Myometrial cell (primary cell): ENCODE results near the gene SMIM11. TPM values are rescaled to one million over a fixed set of nuclear protein-coding genes. Genes with fewer than 3 reads are reported as not detected.

Experiments
- total RNA-seq: library from RNA; depleted of rRNA; stranded (reverse); fragments of >200 nt; gene quantifications from 2 replicates; pipeline ENCODE4 v1.2.3, GENCODE V29; 2015

Gene SMIM11, protein sequence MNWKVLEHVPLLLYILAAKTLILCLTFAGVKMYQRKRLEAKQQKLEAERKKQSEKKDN
- total RNA-seq, result 0.89 and 14.1 TPM in 2 replicates

DNA sequence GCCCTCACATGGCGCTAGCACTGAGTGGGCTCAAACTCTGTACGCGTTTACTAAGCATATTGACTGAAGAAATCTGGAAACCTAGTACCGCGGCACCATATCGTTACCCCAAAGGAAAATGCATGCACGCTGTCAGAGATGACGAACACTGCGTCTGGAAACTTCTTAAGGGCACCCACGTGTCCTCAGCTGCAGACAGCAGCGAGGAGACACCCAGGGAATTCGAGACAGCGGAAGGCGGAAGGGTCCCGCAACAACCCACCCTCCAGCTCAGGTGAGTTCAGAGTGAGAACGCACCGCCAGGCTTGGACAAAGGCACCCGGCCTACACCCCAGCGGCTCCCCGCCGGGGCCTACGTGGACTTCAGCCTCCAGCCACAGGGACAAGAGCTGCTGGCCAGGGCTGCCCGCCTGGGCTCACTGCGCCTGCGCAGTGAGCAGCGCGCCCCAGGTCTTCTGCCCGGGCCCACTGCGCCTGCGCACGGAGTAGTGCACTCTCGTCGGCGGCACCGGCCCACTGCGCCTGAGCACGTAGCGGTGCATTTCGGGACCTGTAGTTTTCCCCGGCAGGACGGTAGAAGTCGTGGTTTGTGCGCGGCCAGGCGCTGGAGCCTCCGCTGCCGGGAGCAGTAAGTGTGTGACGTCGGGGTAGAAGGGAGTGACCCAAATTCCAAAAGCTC, at the start of gene SMIM11:
Gene SMIM11, plus strand, starts transcription at position 568 of the 679 bp plus-strand sequence. CDS start 3,998 bp downstream, outside the sequence.

DNA sequence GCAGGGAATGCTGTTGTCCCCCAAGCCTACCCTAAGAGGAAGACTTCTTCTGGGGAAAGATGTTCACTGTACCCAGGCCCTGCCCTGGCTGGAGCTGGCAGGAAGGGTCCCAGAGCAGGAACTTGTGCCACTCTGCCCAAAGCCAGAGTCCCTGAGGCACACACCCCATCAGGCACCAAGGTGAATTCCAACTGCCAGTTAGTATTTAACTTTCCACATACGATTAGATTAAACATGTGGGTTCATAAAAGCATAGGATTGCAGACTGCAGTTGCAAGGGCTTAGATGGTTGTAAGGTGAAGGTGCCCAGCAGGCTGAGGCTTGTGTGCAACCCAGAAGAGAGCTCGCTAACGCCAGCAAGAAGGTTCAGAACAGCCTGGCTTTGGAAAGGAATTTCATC, 11.6 kb upstream of the SMIM11 start, which contains the start of gene KCNE2:
Gene KCNE2, plus strand, starts transcription at position 274 of the 400 bp plus-strand sequence. CDS start 6,473 bp downstream, outside the sequence.

DNA sequence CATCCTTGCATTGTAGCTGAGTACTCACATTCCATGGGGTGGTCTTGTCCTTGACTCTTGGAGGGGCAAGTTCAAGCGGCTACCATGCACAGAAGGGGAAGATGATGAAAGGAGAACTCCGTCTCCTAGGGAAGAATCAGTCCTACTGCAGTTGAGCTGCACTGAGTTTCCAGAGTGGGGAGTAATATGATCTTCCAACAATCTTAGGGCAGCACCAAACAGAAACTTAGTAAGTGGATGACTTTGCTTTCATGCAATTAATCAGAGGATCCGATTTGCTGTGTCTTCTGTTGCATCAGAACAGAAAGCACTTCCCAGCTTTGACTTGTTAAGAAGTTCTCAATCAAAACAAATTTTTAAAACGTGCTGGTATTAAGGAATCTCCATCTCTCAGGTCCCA, 48.5 kb downstream of the SMIM11 start, which contains the start of gene SMIM34:
Gene SMIM34, minus strand, starts transcription at position 147 of the 400 bp plus-strand sequence. Its CDS starts 112 bp downstream, at position 35.

Other genes starting within 250 kb of the SMIM11 start
- gene KCNE2, start 11.5 kb upstream of the SMIM11 start, total RNA-seq, result not detected in 2 replicates
- gene SMIM34, start 48.4 kb downstream of the SMIM11 start, total RNA-seq, result not detected in 2 replicates
- gene KCNE1, start 136.7 kb downstream of the SMIM11 start, total RNA-seq, result not detected in 2 replicates
- 21.6 and 28.0 TPM in 2 replicates for gene RCAN1, start 239.6 kb downstream of the SMIM11 start, total RNA-seq